ENCODE data around the gene ANKRD22.
"Not testable (repeated sequence)": the region's sequence is repeated elsewhere in the genome, so short reads cannot be mapped to it uniquely, and the experiment has no call there.

The ANKRD22 gene

DNA sequence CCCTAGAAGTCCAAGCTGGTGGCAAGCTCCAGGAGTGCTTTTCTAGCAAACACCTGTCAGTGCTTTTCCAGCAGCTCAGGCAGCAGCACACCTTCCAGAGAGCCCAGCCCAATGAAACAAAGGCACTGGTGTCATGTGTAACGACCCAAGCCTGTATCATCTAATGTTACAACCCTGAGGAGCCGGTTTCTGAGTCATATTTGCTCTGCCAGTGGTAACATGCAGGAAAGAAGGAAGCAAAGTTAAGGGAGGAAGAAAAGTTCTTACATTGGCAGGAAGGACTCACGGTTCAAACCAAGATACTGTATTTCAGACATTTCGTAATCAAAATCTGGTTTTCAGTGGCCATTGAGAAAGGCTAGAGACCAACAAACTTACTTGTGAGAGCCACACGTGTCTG lies at the start of gene ANKRD22:
Gene ANKRD22, minus strand, starts transcription at position 139 of the 400 bp plus-strand sequence. CDS start 237 bp downstream, outside the sequence.
- DNase-seq (ENCODE audit: low read depth in 2 of 2) = no peak

DNA sequence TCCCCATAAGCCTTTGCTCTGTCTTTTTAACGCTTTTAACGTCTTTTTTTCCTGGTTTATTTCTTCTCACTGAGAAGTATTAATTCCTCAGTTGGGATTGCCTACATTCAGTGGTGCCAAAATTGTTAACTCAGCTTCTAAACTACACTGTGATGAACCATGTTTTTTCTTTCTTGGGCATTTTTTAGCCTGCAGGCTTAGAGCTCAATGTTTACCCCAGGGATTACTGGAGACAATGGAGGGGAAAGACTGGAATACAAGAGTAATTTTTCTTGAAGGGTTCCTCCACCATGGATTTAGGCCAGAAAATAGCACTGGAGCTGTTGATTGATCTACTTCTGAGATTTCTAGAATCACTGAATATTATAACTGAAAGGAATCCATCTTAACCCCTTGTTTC lies 48.2 kb upstream of the ANKRD22 start:
- DNase-seq (ENCODE audit: low read depth in 2 of 2) = no peak

DNA sequence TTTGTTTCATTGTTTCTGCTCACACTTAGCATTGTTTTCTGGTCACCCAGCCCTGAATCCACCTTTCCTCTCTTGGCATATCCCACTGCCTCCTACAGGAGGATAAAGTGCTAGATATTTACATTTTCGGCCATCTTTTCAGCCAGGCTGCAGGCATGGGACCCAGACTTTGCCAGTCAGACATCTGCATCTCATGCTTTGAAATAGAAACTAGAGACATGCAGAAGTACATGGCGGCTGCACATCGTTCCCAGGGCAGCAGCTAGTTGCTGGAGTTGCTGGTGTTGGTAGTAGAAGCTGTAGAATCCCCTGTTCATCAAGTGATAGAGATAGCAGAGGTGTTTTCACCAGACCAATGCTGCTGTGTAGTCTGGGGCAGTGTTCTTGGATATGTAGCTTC lies 47.1 kb upstream of the ANKRD22 start:
- no peak for DNase-seq (ENCODE audit: low read depth in 2 of 2)

DNA sequence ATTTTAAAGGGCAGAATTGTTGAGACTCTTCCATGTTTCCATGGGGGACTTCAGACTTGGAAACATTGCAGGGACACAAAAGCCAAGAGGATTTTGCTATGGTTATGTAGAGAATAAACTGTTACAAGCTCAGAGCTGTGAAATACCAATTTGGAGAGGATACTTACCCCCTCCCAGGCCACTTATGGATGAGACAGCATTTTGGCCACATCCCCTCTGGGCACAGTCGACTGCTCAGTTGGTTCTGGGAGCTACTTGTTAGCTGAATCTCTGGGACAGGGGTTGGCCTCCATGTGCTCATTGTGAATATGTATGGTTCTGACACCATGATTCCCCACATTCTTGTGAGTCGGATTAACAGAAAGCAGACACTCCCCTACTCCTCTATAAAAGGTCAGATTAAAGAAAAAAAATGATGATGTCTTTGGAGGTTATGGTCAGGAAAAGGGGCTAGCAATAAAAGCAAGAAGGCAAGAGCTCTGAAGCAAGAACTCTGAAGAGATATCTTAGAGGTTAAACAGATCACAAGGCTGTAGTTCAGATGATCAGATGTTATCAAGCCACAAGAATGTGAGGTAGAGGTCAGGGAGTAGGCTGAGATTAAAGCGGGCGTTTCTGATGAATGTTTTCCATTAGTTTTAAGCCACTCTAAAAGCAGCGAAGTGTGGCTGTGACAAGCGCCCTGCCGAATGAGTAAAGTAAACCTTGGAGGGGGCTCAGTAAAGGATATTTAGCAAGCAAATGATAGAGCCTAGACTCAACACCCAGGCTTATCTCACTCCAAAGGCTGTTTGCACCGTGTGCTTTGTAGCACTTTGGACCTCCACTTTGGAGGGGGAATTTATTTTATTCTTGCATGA lies 45.6 kb upstream of the ANKRD22 start:
- no peak for DNase-seq (ENCODE audit: low read depth in 2 of 2)

DNA sequence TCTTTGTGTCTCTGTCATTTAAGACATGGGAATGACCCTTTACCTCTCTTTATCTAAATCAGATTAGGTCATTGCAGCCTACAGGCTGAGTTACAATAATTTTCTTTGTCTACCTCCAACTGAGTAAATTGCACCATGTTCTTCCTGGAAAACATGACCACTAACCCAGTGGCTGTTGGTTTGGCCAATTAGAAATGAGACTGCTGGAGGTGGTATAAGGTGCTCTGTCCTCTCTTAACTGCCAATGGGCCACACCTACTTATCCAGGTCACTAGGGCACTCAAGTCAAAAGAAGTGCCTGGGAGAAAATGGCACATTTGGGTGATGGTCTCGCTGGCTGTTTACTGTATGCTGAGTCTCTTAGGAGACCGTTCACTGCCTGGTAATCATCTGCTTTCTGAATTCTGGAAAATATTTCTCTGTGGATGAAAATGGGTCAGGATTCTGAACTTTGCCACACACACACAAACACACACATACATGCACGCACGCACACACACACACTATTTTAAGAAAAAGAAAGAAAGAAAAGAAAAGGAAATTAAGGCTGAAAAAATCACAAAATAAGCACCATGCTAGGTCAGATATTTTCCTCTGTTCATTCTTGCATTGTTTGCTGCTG lies 44.8 kb upstream of the ANKRD22 start:
- no peak for DNase-seq (ENCODE audit: low read depth in 2 of 2)

DNA sequence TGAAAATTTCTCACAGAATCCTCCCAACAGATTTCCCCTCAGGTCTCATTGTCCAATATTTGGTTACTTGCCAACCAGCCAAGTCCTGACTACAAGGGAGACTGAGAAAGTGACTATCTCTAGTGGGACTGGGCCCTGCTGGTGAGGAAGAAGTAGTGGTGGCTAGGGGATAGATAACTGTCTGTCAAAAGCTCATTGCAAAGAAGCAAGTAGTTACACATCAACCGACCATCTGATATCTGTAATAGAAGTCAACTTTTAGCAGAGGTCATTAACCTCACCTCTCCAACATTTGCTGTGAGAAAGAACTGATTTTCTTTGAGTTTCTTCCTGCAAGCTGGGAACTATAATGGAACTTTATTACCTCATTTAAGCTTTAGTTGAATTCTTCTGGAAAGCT lies 43.6 kb upstream of the ANKRD22 start:
- DNase-seq (ENCODE audit: low read depth in 2 of 2) = no peak

DNA sequence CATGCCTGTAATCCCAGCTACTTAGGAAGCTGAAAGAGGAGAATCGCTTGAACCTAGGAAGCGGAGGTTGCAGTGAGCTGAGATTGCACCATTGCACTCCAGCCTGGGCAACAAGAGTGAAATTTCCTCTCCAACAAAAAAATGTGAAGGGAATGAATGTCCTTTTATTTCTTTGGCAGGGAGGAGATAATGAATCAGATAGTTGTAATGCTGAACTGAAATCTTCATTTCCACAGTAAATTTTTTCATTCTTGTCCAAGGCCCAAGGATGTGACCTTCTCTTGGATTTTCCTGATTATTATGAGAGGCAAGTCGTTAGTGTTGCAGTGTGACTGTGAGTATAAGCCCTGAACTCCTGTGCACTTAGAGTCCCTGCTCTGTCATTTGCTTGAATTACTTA lies 42.0 kb upstream of the ANKRD22 start:
- no peak for DNase-seq (ENCODE audit: low read depth in 2 of 2)

DNA sequence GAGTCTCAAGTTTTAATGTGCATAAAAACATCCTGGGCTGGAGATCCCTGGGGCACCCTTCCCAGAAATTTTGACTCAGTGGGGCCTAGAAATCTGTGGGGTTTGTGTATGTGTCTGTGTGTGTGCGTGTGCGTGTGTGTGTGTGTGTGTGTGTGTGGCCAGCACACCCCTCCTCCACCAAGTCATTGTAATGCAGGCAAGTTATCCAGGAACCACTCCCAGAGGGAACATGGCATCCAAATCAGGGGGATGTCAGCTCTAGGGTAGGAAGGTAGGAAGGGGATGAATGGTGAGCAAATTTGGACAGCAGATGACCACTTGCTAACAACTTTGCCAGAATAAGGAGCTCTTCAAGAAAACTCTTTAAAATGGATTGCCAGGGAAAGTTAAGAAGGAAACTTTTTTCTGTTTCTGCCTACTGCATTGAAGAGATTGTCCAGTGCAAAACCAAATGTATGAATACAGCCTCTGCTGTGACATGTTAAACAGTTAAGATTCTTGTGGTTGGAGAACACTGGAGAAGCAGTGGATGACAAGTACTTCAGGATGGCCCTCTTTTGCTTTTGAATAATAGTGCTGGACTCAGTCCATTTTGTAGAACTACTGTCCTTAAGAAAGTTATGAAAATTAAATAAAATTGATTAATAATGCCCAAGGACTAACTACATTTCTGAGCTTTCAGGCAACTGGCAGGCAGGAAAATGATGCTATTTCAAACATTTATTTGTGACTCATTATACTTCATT lies 40.8 kb upstream of the ANKRD22 start:
- DNase-seq (ENCODE audit: low read depth in 2 of 2) = no peak

DNA sequence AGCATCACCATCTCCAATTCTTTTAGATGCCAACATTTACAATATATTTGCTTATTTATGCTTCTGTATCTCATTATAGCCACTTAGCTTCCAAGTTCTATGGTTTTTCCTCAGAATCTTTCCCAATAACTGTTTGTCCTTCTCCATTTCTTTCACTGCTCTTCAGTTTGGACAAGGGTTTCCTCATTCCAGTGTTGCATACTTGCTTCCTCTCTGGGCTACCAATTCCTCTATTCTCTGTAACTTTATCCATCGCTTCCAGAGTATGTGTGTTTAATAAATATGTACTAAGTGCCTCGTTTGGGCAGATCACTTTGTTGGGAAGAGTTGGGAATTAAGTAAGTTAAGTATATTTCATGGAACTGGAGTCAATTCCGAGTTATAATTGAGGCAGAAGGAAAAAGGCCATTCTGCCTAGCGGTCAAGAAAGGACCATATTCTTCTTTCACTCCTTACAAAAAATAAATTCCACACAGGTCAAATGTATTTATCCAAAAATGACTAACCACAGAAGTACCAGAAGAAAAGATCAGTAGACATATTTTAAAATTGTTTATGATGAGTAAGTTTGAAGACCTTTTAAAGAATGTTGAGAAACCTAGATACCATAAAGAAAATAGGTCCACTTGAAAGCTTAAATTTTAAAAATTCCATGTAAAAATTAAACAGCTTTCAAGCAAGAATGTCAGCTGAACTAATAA lies 39.2 kb upstream of the ANKRD22 start:
- no peak for DNase-seq (ENCODE audit: low read depth in 2 of 2)

DNA sequence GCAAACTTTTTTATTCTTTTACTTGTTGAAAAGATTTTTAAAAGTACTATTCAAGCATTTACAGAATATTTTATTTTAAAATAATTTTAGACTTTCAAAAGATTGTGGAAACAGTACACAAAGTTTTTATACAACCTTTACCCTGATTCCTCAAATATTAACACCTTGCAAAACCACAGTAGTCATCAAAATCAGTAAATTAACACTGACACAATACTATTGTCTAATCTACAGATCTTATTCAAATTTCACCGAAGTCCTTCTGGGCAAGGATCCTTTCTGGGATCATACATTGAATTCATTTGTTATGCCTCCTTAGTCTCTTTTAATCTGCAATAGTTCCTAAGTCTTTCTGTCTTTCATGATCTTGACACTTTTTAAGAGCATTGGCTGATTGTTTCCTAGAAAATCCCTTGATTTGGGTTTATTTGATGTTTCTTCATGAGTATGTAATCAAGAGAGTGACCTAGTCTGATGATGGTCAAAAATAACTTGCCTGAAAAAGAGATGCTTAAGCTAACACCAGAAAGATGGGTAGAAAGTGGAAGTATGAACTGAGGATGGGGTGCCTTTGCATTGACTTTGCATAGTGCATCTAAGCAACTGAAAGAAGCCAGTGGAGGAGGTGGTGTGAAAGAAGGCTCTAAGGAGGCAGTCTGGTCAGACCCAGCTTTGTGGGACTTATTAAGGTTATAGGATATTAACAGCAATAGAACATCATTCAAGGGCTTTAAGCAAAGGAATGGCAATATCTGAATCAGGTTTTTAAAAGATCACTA lies 38.1 kb upstream of the ANKRD22 start:
- DNase-seq (ENCODE audit: low read depth in 2 of 2) = no peak

DNA sequence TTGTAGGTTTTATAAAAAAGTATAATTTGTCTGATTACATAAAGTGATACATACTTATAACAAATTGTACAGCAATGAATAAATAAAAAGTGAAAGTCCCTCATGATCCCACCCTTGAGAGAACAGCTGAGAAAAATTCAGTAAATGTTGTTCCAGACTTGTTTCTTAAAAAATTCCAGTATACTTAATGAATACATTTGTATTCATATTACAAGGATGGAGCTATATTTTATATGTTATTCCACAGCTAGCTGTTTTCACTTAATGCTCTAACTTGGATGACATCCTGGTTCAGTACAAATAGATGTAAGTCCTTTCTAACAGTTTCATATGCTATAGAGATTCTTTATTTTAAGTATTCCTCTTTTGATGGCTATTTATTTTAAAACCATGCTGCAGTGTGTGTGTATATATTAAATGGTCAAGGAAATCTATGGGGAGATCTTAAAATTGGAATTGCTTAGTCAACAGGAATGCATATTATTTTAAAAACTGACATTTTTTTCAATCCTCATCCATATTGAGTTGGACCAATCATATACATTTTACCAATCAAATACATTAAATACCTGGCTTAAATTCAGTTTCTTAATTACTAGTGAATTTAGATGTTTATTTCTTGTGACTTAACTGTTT lies 37.3 kb upstream of the ANKRD22 start:
- DNase-seq (ENCODE audit: low read depth in 2 of 2) = no peak

DNA sequence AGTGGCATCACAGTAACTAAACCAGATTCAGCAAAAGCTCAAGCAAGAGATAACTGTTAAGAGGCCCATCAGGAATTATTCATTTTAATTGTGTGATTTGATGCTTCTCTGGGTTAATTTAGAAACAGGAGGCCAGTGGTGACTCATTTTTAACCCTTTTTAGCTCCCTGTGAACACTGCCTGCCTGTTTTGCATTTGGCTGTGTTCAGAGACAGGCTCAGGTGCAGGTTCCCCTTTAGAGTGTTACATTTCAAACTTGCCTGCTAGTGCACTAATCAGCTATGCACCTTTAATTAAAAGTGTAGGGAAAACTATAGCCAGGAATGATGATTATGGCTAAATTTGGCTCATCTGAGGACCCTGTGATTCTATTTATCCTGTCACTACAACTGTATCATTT lies 34.9 kb upstream of the ANKRD22 start:
- no peak for DNase-seq (ENCODE audit: low read depth in 2 of 2)

DNA sequence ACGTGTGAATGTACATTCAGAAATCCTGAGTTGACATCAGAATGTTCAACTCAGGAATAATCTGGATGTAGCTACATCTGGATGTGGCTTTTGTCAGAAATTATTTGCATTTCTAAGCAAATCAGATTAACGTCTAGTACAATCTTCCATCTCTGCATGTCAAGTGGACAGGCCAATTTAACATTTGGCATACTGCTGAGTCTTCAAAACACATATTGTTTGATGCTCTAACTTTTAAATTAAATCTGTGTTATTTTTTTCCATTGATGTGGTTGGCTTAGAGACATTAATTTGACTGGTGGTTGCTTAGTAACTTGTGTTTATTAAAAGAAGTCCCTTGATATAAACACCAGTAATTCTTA lies 31.8 kb upstream of the ANKRD22 start:
- no peak for DNase-seq (ENCODE audit: low read depth in 2 of 2)

DNA sequence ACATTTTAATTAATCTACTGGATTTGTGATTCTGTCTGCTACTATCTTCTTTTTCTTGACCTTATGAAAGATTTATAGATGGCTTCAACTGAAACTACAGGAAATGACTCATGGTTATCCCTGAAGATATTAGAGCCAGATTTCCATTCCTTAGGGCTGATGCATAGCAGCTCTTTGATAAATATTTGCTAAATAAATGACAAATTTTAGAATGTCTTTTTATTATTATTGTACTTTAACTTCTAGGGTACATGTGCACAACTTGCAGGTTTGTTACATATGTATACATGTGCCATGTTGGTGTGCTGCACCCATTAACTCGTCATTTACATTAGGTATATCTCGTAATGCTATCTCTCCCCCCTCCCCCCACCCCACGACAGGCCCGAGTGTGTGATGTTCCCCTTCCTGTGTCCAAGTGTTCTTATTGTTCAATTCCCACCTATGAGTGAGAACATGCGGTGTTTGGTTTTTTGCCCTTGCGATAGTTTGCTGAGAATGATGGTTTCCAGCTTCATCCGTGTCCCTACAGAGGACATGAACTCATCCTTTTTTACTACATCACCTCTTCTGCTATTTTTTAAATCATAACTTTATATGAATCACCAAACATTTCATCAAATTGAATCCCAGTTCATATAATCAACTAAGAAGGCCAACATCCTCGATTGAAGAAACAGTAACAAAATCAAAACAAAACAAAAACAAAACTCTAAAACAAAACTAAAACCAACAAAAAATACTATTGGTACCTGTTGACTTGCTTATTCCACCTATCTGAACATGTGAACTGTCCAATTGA lies 31.2 kb upstream of the ANKRD22 start:
- DNase-seq (ENCODE audit: low read depth in 2 of 2) = not testable (repeated sequence)

DNA sequence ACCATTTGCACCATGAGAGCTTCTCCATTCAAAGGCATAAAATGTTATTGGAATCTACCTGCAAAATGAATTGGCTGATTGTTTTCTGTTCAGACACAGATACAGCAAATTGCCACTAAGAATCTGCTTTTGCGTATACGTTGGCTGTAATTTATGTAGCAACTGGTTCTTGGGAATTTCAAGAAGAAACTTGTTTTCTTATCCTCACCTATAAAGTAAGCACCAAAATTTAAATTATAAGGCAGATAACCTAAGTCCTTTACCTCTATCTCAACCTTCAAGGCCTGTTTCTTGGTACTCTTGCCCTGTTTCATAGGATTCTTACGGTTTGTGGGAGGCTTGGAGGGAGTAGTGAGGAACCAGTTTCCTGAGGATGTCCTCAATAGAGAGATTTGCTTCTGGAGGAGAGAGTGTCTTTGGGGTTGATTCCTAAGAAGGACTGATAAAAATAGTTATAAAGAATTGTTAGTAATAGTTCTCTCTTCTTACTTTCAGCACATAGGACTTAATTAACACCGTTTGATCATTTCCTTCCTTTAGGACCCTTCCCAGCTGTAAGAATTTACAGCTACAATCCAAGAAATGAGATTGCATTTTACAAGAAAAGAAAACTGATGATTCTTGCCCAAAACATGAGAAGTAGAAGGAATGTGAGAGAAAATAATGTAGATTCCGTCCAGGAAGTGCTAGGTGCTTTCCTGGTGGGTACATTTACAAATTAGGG lies 30.4 kb upstream of the ANKRD22 start:
- DNase-seq (ENCODE audit: low read depth in 2 of 2) = no peak

DNA sequence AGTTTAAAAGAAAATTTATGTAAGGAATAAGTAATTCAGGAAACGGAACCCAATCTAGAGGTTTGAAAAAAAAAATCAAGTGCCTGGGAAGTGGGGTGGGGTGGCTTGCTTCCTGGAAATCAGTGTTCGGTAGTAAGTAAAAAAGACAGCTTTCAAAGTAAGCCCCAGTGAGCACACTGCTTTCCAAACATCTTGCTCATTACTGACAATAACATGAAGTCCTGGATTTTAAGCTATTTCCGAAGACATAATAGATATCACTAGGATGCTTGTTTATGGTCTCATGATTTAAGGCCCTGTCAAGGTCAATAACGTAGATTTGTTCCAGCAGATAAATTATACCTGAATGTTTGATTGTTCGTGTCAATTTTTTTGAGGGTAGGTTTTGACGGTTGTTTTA lies 29.7 kb upstream of the ANKRD22 start:
- no peak for DNase-seq (ENCODE audit: low read depth in 2 of 2)

DNA sequence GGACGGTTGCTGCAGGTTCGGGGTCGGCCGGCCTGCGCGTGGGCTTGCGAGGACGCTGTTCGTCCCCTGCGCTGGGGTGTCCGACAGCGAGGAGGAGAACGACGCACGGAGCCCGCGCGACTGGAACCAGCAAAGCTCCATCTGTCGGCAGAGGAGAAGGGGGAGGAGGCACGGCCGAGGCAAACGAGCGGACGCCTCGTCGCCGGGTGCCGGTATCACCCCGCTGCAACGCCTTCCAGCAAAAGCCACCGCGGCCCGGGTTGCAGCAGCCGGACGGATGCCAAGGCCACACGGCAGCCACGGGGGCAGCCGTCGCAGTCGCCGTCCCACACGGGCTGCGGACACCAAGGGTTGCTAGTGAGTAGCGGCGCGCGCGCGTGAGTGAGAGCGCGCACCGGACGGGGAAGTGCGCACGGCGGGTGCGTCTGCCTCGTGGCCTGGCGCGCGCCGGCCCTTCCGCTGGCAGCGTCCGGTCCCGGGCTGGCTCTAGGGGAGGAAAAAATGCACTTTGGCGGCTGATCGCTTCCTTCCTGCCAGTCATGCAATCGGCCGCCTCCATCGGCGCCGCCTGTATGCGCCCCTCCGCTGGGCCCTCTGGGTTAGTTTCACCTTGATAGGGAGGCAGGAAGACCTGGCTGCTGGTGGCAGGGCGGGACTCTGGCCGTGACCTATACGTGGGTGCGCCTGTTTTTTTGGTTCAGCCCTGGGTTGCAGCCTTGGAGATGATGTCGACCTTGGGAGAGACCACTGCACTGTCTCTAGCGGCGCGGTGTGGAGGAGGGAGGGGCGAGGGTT lies 28.8 kb upstream of the ANKRD22 start:
- DNase-seq (ENCODE audit: low read depth in 2 of 2) = peak; percentile 40 to 51

DNA sequence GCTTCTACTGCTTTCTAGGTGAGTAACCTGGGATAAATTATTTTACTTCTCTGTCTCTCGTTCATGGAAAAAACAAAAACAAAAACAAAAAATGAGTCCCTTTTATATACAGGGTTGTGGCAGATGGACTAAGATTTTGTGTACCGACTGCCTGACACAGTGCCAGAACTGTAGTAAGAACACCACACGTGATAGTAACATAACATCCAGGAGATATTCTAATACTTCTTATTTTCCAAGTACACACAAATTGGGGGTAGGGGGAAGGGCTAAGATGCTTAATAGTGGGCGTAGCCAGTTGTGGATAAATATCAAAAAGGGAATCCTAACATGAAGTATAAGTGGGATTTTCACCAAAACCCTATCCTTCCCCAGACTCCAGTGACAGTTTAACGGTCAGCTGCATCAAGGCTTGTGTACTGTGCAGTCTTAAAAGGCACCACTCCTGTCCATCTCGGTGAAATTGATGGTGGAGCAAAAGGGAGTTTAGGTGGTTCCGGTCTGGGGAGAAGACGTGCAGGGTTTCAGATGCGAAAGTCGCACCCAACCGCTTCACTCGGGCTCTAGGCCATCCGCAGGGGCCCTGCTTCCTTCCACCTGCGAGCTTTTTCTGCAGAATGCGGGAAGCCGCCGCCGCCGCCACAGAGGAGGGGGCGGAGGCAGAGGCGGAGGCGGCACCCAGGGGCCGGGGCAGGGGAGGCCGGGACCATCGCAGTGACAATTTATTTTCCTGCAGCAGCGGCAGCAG lies 28.1 kb upstream of the ANKRD22 start, which contains the start of gene STAMBPL1:
Gene STAMBPL1, plus strand, starts transcription at position 712 of the 748 bp plus-strand sequence. CDS start 21,464 bp downstream, outside the sequence.
- peak; percentile 56 to 58 for DNase-seq (ENCODE audit: low read depth in 2 of 2)
